ENCODE data around the gene CDH4. TPM values are rescaled to one million over a fixed set of nuclear protein-coding genes. Genes with fewer than 3 reads are reported as not detected.

The CDH4 gene
- total and polyA plus RNA-seq, 9 of the 15 experiments (the other 6 are each of a cell fraction or from before 2014, with no cell fraction given), result 0.04 TPM; not detected in 8

DNA sequence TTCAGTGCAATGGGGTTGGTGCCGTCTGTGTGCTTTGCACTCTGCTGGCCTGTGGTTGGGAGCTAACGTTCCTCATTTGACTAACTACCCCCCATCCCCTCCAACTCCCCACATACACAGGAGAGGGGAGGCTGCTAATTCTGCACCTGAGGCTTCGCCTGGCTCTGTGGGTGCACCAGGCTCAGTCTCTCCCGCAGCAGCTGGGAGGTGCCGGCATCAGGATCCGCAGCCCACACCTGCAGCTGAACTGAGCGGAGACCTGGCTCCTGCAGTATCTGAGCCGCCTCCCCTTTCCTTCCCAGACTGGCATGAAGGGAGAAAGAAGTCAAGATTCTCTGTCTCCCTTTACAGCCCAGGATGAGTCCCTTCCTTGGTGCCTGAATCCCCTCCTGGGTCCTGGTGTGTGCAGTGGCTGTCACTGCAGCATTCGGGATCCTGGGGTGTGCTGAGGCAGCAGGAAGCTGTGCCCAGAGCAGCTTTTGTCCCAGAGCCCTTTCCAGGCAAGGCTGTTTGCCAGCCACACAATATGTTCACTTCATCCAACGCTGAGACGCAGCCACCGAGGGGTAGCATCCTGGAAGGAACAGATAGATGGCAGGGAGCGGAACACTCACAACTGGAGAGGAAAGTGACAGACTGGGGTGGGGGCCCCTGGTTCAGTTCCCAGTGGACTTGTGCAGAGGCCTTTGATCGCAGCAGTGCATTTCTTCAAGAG is 70.2 kb downstream of the CDH4 start (continued):
- TF ChIP-seq, protein P1, sequence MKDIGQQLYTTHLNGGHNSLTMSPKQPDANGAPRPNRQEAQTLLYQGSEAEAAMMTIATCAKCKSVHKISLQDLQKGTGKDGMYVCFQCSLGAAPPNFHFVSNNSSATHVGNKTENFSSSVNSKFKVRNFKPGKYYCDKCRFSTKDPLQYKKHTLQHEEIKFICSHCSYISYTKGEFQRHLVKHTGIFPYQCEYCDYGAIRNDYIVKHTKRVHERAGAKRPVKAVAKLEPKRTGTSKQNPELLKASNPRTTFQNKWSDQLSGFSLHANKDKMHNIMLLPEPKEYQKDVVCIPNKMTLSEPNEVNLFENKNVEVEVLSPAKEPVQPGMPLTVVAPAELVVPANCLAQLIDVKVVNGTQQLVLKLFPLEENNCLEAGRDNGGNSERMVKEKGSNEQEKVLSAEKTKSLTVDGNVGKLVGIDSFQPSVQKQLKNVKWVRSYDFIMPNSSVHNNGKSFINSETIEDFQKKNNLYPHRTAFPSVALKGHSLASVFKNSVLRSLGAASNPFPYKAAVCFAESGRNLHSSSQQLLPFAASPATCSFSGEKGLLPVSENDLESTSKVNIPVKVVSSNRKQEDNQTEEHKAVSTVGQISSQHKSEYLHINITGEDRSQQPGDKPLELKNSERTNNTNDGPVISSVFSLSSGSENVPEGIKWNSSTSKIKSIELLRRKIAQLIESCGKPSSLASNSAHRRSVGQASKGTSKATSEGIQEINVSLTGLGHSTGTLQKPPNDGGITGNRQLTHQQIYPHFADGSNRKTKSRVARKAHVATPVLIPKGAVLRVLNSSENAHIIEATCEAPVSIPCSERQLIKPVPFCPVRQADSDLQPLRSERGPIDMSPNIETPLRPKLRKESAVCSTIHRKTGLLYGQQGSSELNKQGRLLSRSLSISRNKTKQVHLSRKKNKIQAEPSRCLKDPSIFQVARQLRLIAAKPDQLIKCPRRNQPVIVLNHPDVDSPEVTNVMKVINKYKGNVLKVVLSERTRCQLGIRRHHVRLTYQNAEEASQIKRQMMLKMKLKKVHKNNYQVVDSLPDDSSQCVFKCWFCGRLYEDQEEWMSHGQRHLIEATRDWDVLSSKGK (CRISPR knock-in tag; IDR thresholded peaks at IDR 0.05), result no peak
- TF ChIP-seq ZNF316 (IDR thresholded peaks at IDR 0.05) (no peak), GATAD2A (IDR thresholded peaks at IDR 0.05) (no peak), ETV5 (CRISPR knock-in tag; IDR thresholded peaks at IDR 0.05; ENCODE audit: low read depth) (no peak), LCOR (CRISPR knock-in tag; IDR thresholded peaks at IDR 0.05) (no peak), SRSF3 (IDR thresholded peaks at IDR 0.05; ENCODE audit: insufficient read depth, low read length) (no peak)

DNA sequence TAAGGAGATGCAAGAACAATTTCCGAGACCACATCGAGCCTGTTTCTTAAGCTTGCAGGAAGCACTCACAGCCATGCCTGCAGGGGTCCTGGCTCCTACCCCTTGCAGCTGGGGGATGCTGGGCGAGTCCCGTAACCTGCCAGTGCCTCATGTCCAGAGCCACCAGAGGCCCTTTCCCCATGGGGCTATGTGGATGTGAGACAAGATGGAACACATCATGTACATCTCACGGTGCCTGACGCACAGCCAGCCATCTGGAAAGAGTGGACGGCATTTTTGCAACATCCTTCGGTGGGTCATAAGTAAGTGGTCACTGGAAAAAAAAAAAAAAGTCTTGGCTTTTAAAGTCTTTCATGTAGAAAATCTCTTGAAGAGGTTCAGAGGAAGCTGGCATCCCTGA is 72.8 kb downstream of the CDH4 start:
- H3K9ac ChIP-seq (ENCODE audit: insufficient read depth in 1 of 2, low read depth in 2 of 2, low read length in 2 of 2), result no peak overlapping the region
- FAIRE-seq, result no peak
- no peak overlapping the region for H3K4me2 ChIP-seq (ENCODE audit: insufficient read depth, low read length)
- BruUV-seq (replicated peaks), result no TSS peak
- 0% methylated on average over 6 of the region's 8 CpGs for WGBS (ENCODE audit: insufficient coverage, low coverage, missing lambda C conversion rate)
- H3K4me3 ChIP-seq, result no peak overlapping the region
- H3K79me2 ChIP-seq (ENCODE audit: control insufficient read depth, insufficient read depth, low read length), result no peaks in the 10 kb centered on the region
- peaks cover 0 to 4% of the 10 kb centered on the region in 2 experiments; a peak in 1 of 5 replicates for H3K4me1 ChIP-seq (replicated peaks in 1 of 2; ENCODE audit: control insufficient read depth in 2 of 2, insufficient read depth in 2 of 2, low read length in 2 of 2)
- in situ Hi-C loops (cut with MboI) (no loop called here), intact Hi-C loops (cut with micrococcal nuclease) (no loop called here)
- H3K27me3 ChIP-seq (ENCODE audit: control insufficient read depth in 2 of 2, insufficient read depth in 2 of 2, low read length in 2 of 2), result peaks cover 4 to 8% of the 10 kb centered on the region in 2 experiments; a peak in 3 of 5 replicates
- no peak overlapping the region for H2AFZ ChIP-seq (ENCODE audit: low read depth, low read length)
- H3K27ac ChIP-seq (ENCODE audit: extremely low read depth, low read depth, low read length), result no peak overlapping the region
- H4K20me1 ChIP-seq (replicated peaks; ENCODE audit: control insufficient read depth, insufficient read depth, low read length), result peaks cover 8% of the 10 kb centered on the region; the same call in 1 of the 2 replicates
- CTCF ChIA-PET (ENCODE audit: low intra/inter-chr PET ratio), result no interaction called here
- H3K9me1 ChIP-seq (ENCODE audit: control insufficient read depth, insufficient read depth, low read length), result no peaks in the 10 kb centered on the region
- no peaks in the 10 kb centered on the region for H3K36me3 ChIP-seq (ENCODE audit: control insufficient read depth, insufficient read depth, low read length)
- H3K9me3 ChIP-seq (replicated peaks; ENCODE audit: control insufficient read depth, insufficient read depth, low read depth, low read length), result no peaks in the 10 kb centered on the region
- ATAC-seq, result no peak
- POLR2A ChIA-PET, result no interaction called here
- no peak for DNase-seq (ENCODE audit: extremely low read depth in 1 of 4, low spot score in 3 of 4)
- TF ChIP-seq CHD2 (IDR thresholded peaks at IDR 0.05; ENCODE audit: low read depth, low read length), result no peak
- no peak for TF ChIP-seq CBX1 (IDR thresholded peaks at IDR 0.05; ENCODE audit: low read depth)
- TF ChIP-seq, protein P2, sequence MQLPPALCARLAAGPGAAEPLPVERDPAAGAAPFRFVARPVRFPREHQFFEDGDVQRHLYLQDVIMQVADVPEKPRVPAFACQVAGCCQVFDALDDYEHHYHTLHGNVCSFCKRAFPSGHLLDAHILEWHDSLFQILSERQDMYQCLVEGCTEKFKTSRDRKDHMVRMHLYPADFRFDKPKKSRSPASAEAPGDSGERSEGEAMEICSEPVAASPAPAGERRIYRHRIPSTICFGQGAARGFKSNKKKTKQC (CRISPR knock-in tag; IDR thresholded peaks at IDR 0.05), result no peak
- TF ChIP-seq, protein P3, sequence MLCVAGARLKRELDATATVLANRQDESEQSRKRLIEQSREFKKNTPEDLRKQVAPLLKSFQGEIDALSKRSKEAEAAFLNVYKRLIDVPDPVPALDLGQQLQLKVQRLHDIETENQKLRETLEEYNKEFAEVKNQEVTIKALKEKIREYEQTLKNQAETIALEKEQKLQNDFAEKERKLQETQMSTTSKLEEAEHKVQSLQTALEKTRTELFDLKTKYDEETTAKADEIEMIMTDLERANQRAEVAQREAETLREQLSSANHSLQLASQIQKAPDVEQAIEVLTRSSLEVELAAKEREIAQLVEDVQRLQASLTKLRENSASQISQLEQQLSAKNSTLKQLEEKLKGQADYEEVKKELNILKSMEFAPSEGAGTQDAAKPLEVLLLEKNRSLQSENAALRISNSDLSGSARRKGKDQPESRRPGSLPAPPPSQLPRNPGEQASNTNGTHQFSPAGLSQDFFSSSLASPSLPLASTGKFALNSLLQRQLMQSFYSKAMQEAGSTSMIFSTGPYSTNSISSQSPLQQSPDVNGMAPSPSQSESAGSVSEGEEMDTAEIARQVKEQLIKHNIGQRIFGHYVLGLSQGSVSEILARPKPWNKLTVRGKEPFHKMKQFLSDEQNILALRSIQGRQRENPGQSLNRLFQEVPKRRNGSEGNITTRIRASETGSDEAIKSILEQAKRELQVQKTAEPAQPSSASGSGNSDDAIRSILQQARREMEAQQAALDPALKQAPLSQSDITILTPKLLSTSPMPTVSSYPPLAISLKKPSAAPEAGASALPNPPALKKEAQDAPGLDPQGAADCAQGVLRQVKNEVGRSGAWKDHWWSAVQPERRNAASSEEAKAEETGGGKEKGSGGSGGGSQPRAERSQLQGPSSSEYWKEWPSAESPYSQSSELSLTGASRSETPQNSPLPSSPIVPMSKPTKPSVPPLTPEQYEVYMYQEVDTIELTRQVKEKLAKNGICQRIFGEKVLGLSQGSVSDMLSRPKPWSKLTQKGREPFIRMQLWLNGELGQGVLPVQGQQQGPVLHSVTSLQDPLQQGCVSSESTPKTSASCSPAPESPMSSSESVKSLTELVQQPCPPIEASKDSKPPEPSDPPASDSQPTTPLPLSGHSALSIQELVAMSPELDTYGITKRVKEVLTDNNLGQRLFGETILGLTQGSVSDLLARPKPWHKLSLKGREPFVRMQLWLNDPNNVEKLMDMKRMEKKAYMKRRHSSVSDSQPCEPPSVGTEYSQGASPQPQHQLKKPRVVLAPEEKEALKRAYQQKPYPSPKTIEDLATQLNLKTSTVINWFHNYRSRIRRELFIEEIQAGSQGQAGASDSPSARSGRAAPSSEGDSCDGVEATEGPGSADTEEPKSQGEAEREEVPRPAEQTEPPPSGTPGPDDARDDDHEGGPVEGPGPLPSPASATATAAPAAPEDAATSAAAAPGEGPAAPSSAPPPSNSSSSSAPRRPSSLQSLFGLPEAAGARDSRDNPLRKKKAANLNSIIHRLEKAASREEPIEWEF (CRISPR knock-in tag; IDR thresholded peaks at IDR 0.05), result no peak
- no peak for TF ChIP-seq POLR3G (IDR thresholded peaks at IDR 0.05; ENCODE audit: extremely low read depth, insufficient read length, insufficient replicate concordance)
- TF ChIP-seq HEY1 (CRISPR knock-in tag; IDR thresholded peaks at IDR 0.05; ENCODE audit: borderline replicate concordance), result no peak
